Mammary epithelial cell (primary cell): ENCODE measurements around the gene MOCS1.

ENCODE experiments used
- EZH2 ChIP-seq: IDR thresholded peaks from 2 replicates; pipeline ENCODE4 v1.6.1; 2012; ENCODE audit warnings: low read length, inconsistent platforms, borderline replicate concordance
- TF ChIP-seq, protein P1 (sequence below), 2 donors: IDR thresholded peaks in 1 of 2; conservative IDR thresholded peaks in 1 of 2; 2 replicates each; pipeline ENCODE4 v1.5.1; 2011 to 2012; ENCODE audit warnings: inconsistent platforms in 2 of 2, low read length in 2 of 2, mild to moderate bottlenecking in 2 of 2, control low read depth in 1 of 2, low read depth in 1 of 2; ENCODE audit not compliant: insufficient read depth in 1 of 2; ENCODE audit errors: extremely low read depth in 1 of 2

GRCh38 chr6:39893286-39893685, 41.0 kb downstream of the MOCS1 start:
- TF ChIP-seq, protein P1, sequence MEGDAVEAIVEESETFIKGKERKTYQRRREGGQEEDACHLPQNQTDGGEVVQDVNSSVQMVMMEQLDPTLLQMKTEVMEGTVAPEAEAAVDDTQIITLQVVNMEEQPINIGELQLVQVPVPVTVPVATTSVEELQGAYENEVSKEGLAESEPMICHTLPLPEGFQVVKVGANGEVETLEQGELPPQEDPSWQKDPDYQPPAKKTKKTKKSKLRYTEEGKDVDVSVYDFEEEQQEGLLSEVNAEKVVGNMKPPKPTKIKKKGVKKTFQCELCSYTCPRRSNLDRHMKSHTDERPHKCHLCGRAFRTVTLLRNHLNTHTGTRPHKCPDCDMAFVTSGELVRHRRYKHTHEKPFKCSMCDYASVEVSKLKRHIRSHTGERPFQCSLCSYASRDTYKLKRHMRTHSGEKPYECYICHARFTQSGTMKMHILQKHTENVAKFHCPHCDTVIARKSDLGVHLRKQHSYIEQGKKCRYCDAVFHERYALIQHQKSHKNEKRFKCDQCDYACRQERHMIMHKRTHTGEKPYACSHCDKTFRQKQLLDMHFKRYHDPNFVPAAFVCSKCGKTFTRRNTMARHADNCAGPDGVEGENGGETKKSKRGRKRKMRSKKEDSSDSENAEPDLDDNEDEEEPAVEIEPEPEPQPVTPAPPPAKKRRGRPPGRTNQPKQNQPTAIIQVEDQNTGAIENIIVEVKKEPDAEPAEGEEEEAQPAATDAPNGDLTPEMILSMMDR (conservative IDR thresholded peaks at IDR 0.05 in 1 of 2, IDR thresholded peaks at IDR 0.05 in 1 of 2; ENCODE audit: extremely low read depth in 1 of 2, insufficient read depth in 1 of 2, low read depth in 1 of 2, low read length in 2 of 2), result no peak
- TF ChIP-seq EZH2, result no peak
